ENCODE measurements around the gene NECTIN1. TPM values are rescaled to one million over a fixed set of nuclear protein-coding genes. Genes with fewer than 3 reads are reported as not detected.
A peak's percentile ranks its signal among the peaks of the same experiment; 100 is the strongest.

Gene NECTIN1
- polyA plus RNA-seq, 1 donor from 2014 or later = 0.11 TPM

DNA sequence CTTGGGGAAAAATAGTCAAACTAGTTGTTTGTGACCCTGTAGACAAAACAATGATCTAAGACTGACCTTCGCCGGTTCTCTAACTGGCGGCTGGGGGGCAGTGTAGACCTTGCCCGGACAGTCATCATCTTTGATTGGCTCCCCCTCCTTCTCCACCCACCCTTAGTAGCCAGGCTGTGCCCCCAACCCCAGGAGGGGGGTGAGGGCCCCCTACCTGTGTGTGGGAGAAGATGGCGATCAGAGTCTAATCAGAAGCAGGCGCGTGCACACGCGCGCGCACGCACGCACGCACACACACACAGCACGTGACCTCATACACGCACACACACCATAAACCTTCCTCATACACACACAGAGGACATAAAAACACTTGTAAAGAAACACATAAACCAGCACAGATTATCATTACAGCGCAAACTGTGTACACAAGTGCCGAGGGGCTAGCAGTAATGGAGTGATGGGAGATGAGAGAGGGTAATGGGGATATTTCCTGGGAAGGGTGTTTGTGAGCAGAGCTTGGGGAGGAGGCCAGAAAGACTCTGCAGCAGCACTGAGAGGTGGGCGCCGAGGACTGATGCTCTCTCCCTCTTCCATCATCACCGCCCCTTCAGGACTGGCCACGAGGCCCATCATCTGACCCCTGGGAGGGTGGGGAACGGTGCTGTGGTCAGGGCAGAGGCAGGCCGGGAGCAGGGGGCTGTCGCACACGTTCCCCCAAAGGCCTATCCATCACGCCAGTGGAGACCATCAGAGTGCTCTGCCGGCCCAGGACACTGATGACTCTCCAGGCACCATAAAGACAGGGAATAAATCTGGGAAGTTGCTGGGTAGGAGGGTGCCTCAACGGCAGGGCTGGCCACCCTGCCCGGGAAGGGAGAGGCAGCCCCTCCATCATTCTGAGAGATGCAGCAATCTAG is 12.2 kb downstream of the NECTIN1 start:
- H3K9me3 Mint-ChIP-seq = no peaks in the 10 kb centered on the region
- H3K36me3 Mint-ChIP-seq = peaks cover 1% of the 10 kb centered on the region
- H3K4me1 Mint-ChIP-seq = no peaks in the 10 kb centered on the region
- no peak overlapping the region for H3K4me3 Mint-ChIP-seq
- no peak overlapping the region for H3K27ac Mint-ChIP-seq
- peaks cover 2% of the 10 kb centered on the region for H3K27me3 Mint-ChIP-seq

DNA sequence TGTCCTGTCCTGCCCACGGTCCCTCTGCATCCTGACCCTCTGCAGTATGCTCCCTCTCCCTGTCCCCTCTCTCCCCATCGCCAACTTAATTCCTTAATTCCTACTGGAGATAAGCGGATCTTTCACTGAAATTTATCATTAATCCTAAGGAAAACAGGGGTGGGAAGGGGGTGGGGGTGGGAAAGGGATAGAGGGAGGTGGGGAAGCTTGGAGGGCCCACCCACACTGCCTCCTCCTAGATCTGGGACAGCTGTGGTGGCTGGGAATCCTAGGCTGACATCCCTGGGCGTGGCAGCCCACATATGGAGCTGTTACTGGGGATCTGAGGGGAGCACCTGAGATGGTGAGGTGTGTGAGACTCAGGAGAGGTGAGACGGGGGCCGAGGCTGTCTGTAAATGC is 14.4 kb downstream of the NECTIN1 start:
- H3K27me3 Mint-ChIP-seq = peaks cover 11% of the 10 kb centered on the region
- H3K36me3 Mint-ChIP-seq = peaks cover 5% of the 10 kb centered on the region
- H3K27ac Mint-ChIP-seq = no peak overlapping the region
- no peak overlapping the region for H3K4me3 Mint-ChIP-seq
- peaks cover 0 to 2% (median 0%) of the 10 kb centered on the region in 3 donors for H3K4me1 Mint-ChIP-seq
- H3K9me3 Mint-ChIP-seq = no peaks in the 10 kb centered on the region

DNA sequence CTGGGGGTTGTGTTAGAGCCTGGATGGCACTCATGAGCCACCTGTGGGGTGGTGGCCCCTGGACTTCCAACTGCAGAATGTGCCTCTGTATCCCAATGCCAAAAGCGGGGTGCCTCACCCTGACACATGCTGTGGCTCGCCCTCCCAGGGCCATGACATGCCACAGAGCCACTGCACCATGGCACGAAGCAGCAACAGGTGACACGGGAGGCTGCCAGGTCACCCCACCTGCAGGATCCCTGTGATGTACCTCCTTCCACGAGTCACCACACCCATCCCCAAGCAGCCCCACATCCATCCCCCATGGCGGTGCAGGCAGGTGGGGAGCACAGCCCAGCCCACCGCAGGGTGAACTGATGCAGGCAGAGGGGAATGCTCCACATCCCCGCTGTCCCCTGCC is 14.8 kb downstream of the NECTIN1 start:
- Mint-ChIP-seq H3K4me1 (peaks cover 0 to 2% (median 0%) of the 10 kb centered on the region in 3 donors), H3K9me3 (no peaks in the 10 kb centered on the region), H3K27me3 (peaks cover 13% of the 10 kb centered on the region), H3K27ac (peak overlapping the region in 1 of 3 donors; percentile 33), H3K4me3 (no peak overlapping the region), H3K36me3 (peaks cover 5% of the 10 kb centered on the region)

DNA sequence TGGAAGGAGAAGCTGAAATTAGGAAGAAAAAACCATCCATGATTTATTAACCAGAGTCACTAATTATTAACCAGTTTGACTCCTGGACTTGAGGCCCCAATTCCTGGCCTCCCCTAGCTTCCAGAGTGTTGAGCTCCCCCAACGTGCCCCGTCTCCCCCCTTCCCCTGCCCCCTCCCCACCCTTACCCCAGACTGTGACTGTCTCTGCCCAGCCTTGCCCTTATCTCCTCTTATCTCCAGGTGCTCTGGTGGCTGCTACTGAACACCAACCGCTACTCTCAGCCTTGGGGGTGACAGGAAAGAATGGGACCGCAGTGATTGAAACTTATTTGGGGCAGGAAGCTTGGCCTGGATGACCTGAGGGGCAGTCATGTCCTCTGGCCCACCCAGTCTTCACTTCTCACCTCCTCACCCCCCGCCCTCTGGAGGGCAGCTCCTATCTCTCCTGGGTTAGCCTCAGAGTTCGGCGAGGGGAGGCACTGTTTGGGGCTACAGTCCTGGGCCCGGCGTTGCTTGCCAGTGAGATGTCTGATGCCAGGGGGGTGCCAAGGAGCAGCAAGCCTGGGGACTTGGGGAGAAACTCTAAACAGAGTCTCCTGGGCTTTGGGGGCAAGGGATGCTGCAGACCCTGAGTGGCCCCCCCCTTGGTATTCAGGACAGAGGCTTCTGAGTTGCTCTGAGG is 15.5 kb downstream of the NECTIN1 start:
- Mint-ChIP-seq H3K27me3 (peaks cover 17% of the 10 kb centered on the region), H3K9me3 (no peaks in the 10 kb centered on the region), H3K4me1 (peaks cover 0 to 2% (median 0%) of the 10 kb centered on the region in 3 donors), H3K4me3 (no peak overlapping the region), H3K27ac (peak overlapping the region in 1 of 3 donors; percentile 33), H3K36me3 (peaks cover 5% of the 10 kb centered on the region)

DNA sequence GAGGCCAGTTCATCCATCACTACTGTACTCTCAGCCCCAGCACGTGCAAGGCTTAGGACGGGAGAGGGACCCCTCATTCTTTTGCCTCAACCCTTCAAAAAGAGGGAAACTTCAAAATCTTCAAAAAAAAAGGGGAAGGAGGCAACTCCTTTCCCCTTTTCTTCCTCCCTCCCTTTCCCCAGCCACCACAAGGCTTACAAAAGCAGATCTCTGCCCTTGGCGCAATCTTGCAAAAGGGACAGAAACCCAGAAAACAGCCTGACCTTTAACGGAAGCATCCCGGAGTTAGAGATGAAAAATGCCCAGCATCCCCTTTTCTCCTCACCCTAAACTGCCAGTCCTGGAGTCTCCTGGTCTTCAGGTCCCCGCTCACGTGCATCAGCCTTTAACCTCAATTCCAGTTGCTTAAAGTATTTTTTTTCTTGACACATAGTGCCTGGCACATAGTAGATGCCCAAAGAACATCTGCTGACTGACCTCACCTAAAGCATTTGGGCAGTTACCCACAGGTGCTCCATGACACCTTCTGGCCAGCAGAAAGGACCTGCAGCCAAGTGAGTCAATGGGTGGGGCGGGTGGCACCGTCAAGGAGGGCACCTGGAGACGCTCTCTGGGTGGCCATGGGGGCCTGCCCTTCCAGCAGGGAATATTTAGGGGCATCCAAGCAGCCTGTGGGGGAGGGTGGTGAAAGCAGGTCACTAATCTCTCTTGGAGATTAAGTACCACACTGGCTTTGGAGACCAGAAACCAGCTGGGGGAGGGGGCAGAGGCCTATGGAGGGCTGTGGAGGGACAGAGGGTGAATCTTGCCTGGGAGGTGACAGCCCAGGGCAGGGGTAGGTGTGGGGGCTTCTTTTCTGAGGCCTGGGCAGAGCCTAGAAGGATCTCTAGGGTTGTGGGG is 16.3 kb downstream of the NECTIN1 start:
- Mint-ChIP-seq H3K9me3 (no peaks in the 10 kb centered on the region), H3K4me3 (no peak overlapping the region), H3K27ac (no peak overlapping the region), H3K36me3 (peaks cover 9% of the 10 kb centered on the region), H3K4me1 (peaks cover 0 to 2% (median 0%) of the 10 kb centered on the region in 3 donors), H3K27me3 (peaks cover 17% of the 10 kb centered on the region)

DNA sequence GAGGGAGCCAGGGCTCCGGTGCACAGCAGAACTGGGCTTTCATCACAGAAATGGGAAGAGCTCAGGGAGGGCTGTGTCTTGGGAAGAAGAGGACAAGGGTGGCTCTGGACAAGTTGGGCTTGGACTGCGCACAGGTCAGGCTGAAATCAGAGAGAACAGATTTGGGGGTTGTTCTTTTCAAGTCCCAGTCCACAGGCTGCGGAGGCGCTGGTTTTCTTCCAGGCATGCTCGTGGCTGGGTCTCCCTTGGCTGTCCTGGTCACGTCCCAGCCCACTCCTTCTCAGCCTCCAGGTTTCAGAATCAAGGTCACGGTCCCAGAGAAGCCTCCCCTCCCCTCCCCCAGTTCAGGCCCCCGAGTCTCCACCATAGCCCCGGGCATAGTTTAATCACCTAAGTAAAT is 17.0 kb downstream of the NECTIN1 start:
- peaks cover 17% of the 10 kb centered on the region for H3K27me3 Mint-ChIP-seq

DNA sequence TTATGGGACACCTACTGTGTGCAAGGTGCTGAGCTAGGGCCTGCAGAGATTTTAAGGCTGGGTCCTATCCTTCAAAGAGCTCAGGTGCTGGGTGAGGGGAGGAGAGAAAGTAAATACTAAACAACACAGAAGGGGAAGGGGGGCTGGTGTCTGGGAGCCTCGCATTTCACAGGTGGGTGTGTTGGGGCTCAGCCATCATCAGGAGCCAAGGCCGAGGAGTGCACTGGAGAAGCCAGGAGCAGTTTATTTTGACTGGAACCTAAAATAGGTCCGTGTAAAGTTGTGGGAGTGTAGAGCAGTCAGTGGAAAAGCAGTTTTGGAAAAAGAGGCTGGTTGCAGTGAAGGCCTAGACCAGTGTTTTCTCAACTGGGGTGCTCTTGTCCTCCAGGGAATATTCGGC is 17.5 kb downstream of the NECTIN1 start:
- peaks cover 17% of the 10 kb centered on the region for H3K27me3 Mint-ChIP-seq
- no peak overlapping the region for H3K4me3 Mint-ChIP-seq
- peaks cover 0 to 2% (median 0%) of the 10 kb centered on the region in 3 donors for H3K4me1 Mint-ChIP-seq
- H3K36me3 Mint-ChIP-seq = peaks cover 9% of the 10 kb centered on the region
- H3K9me3 Mint-ChIP-seq = no peaks in the 10 kb centered on the region
- H3K27ac Mint-ChIP-seq = peak overlapping the region in 1 of 3 donors; percentile 63

More for the DNA sequence above, 17.0 kb downstream of the NECTIN1 start:
- no peaks in the 10 kb centered on the region for H3K9me3 Mint-ChIP-seq
- peak overlapping the region in 1 of 3 donors; percentile 63 for H3K27ac Mint-ChIP-seq
- peaks cover 9% of the 10 kb centered on the region for H3K36me3 Mint-ChIP-seq
- H3K4me3 Mint-ChIP-seq = no peak overlapping the region
- peaks cover 0 to 2% (median 0%) of the 10 kb centered on the region in 3 donors for H3K4me1 Mint-ChIP-seq

DNA sequence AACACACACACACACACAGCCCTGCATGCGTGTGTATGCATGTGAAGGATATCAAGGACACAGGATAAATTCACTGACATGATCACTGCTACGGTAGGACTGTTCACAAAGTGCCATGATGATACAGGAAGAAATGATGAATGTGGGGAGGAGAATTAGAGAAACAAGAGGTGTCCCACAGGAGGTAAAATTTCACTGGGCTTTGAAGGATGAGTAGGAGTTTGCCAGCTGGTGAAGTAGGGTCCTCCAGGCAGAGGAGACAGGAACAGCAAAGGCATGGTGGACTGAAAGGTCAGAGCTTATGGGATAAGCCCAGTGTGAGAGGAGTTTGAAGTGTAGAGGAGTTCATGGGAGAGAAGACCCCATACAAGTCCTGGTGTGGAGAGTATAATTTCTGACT is 18.6 kb downstream of the NECTIN1 start:
- Mint-ChIP-seq H3K27me3 (peaks cover 17% of the 10 kb centered on the region), H3K27ac (no peak overlapping the region), H3K36me3 (peaks cover 9% of the 10 kb centered on the region), H3K4me1 (peaks cover 0 to 2% (median 0%) of the 10 kb centered on the region in 3 donors), H3K9me3 (no peaks in the 10 kb centered on the region), H3K4me3 (no peak overlapping the region)

DNA sequence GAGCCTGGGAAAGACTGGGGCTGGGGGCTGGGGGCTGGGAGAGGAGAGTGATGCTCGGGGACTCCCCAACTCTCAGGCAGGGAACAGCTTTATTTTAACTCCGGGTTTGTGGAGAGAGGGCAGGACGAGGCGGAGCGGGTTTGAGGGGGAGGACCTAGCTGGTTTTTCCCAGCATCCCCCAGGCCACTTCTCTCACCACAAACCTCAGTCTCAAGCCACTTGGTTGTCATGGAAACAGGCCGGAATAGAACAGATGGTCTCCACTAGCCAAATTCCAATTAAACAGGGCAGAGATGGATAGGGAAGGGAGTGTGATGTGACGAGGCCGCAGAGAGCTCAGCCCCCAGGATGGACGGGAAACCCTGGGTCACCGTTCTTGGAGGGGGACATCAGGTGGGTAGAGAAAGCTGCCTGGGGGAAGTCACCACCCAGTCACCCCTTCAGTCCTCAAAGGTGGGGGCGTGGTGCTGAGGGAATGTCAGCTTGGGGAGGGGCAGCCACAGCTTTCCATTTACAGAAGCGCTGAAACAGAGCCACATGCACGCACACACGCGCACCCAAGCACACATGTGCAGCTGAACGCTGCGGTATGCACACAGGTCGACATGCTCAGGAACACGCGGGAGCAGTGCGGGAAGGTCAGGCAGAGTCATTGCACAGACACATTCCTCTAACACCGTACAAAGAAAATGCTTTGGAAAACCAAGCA is 19.2 kb downstream of the NECTIN1 start:
- Mint-ChIP-seq H3K27ac (no peak overlapping the region), H3K9me3 (peaks cover 0 to 1% (median 0%) of the 10 kb centered on the region in 3 donors), H3K4me1 (peaks cover 0 to 2% (median 0%) of the 10 kb centered on the region in 3 donors), H3K36me3 (peaks cover 9% of the 10 kb centered on the region), H3K27me3 (peaks cover 17% of the 10 kb centered on the region), H3K4me3 (no peak overlapping the region)

DNA sequence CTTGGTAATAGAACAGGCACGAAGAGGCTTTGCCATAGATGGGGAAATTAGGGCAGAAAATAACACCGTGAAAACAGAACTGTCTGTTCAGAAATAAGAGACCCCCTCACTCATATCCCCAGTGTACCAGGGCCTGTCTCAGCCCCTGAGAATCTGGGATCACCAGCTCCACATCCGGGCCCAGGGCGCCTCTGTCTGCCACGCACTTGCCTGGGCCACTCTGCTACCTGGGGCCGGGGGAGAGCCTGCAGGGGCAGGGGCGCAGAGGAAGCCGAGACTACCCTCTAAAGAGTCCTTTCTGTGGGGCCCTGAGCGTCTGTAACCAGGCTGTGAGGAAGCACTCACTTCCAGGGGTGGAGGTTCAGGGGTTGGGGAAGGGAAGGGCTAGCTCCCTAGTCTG is 19.8 kb downstream of the NECTIN1 start:
- Mint-ChIP-seq H3K27ac (no peak overlapping the region), H3K4me1 (peaks cover 0 to 2% (median 0%) of the 10 kb centered on the region in 3 donors), H3K36me3 (peaks cover 11% of the 10 kb centered on the region), H3K4me3 (no peak overlapping the region), H3K27me3 (peaks cover 17% of the 10 kb centered on the region), H3K9me3 (peaks cover 0 to 1% (median 0%) of the 10 kb centered on the region in 3 donors)

DNA sequence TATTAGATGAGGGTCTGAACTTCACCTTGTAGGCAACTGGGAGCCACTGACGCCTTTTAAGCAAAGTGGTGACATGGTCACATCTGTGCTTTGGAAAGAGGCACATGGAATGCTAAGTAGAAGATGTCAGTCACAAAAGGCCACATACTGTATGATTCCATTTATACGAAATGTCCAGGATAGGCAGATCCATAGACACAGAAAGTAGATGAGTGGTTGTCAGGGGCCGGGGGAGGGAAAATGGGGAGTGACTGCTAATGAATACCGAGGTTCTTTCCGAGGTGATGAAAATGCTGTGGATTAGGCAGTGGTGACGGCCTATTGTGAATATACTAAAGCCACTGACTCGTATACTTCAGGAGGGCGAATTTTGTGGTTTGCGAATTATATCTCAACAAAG is 20.6 kb downstream of the NECTIN1 start:
- H3K9me3 Mint-ChIP-seq = peaks cover 0 to 1% (median 0%) of the 10 kb centered on the region in 3 donors
- peaks cover 11% of the 10 kb centered on the region for H3K36me3 Mint-ChIP-seq
- H3K27me3 Mint-ChIP-seq = peaks cover 17% of the 10 kb centered on the region
- peaks cover 0 to 2% (median 0%) of the 10 kb centered on the region in 3 donors for H3K4me1 Mint-ChIP-seq
- H3K27ac Mint-ChIP-seq = no peak overlapping the region
- H3K4me3 Mint-ChIP-seq = no peak overlapping the region

DNA sequence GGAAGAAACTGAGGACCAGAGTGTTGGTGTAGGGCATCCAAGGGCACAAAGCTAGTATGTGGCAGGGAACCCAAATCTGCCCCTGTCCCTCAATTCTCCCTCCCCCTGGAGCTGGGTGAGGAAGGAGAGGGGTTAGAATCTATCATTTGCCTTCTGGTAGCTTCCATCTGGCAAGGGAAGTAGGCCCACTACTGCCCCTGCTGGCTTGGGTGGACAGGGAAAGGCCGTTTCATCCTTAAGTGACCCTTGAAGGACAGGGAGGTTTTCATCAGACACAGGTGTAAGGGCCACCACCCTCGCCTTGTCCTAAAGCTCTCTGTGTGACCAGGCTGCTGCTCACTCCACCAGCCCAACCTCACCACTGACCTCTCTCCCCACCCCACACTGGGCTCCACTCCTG is 22.1 kb downstream of the NECTIN1 start:
- Mint-ChIP-seq H3K27me3 (peaks cover 17% of the 10 kb centered on the region), H3K27ac (no peak overlapping the region), H3K36me3 (peaks cover 11% of the 10 kb centered on the region), H3K9me3 (peaks cover 0 to 1% (median 0%) of the 10 kb centered on the region in 3 donors), H3K4me3 (no peak overlapping the region), H3K4me1 (peaks cover 0 to 2% (median 2%) of the 10 kb centered on the region in 3 donors)

DNA sequence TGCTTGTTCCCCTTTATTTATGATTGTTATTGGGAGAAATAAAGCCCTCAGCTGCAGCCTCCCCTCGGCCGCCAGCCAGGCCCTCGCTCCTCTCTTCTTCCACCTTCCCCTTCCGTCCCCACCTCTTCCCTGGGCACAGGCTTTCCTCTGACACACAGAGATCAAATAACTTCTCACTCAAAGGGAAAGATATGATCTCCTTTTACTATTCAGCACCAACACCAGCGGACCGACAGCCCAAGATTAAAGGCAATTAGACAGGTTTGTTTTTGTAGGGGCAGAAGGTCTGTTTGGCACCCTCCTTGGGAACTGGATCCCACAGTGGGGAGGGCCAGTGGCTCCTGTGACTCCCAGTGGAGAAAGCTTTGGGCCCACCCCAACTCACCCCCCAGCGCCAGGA is 23.0 kb downstream of the NECTIN1 start:
- H3K9me3 Mint-ChIP-seq = peaks cover 0 to 1% (median 0%) of the 10 kb centered on the region in 3 donors
- no peak overlapping the region for H3K4me3 Mint-ChIP-seq
- H3K4me1 Mint-ChIP-seq = peaks cover 0 to 2% (median 2%) of the 10 kb centered on the region in 3 donors
- peaks cover 11% of the 10 kb centered on the region for H3K36me3 Mint-ChIP-seq
- no peak overlapping the region for H3K27ac Mint-ChIP-seq
- H3K27me3 Mint-ChIP-seq = peaks cover 17% of the 10 kb centered on the region

DNA sequence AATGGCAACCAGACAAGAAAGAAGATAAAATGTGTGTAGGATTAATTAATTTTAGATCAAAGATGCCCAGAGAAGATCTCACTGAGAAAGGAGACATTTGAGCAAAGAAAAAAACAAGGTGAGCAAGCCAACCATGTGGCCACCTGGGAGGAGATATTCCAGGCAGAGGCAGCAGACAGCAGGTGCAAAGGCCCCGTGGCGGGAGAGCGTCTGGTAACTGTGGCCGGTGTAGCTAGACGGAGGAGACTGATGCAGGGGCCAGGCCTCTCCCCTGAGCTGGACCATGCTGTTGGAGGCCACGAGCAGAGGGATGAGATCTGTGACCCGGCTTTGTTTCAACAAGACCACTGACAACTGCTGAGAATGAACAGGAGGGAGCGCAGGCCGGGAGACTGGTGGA is 23.6 kb downstream of the NECTIN1 start:
- H3K27ac Mint-ChIP-seq = no peak overlapping the region
- H3K4me3 Mint-ChIP-seq = no peak overlapping the region
- peaks cover 10% of the 10 kb centered on the region for H3K36me3 Mint-ChIP-seq
- H3K27me3 Mint-ChIP-seq = peaks cover 13% of the 10 kb centered on the region
- peaks cover 0 to 2% (median 1%) of the 10 kb centered on the region in 3 donors for H3K4me1 Mint-ChIP-seq
- H3K9me3 Mint-ChIP-seq = peaks cover 0 to 1% (median 0%) of the 10 kb centered on the region in 3 donors
